ENCODE measurements around the gene CACNB2.
"Not testable (repeated sequence)": the region's sequence is repeated elsewhere in the genome, so short reads cannot be mapped to it uniquely, and the experiment has no call there.

CACNB2 gene

GRCh38 chr10:18556522-18557147 is 416.4 kb downstream of the CACNB2 start:
- no peak for DNase-seq (ENCODE audit: low read depth in 3 of 3, low spot score in 1 of 3)

- DNase-seq (ENCODE audit: low read depth in 3 of 3, low spot score in 1 of 3) = no peak
Measured at GRCh38 chr10:18557960-18558359, 417.7 kb downstream of the CACNB2 start.

- DNase-seq (ENCODE audit: low read depth in 3 of 3, low spot score in 1 of 3) = no peak
Measured at GRCh38 chr10:18561861-18562551, 421.8 kb downstream of the CACNB2 start.

GRCh38 chr10:18563003-18563726 is 422.9 kb downstream of the CACNB2 start:
- no peak for DNase-seq (ENCODE audit: low read depth in 3 of 3, low spot score in 1 of 3)

- DNase-seq (ENCODE audit: low read depth in 3 of 3, low spot score in 1 of 3) = no peak
Measured at GRCh38 chr10:18565006-18565405, 424.8 kb downstream of the CACNB2 start.

- no peak for DNase-seq (ENCODE audit: low read depth in 3 of 3, low spot score in 1 of 3)
Measured at GRCh38 chr10:18566177-18566576, 426.0 kb downstream of the CACNB2 start.

GRCh38 chr10:18567343-18567856 is 427.2 kb downstream of the CACNB2 start:
- DNase-seq (ENCODE audit: low read depth in 3 of 3, low spot score in 1 of 3) = no peak

- DNase-seq (ENCODE audit: low read depth in 3 of 3, low spot score in 1 of 3) = not testable (repeated sequence)
Measured at GRCh38 chr10:18570386-18570785, 430.2 kb downstream of the CACNB2 start.

- DNase-seq (ENCODE audit: low read depth in 3 of 3, low spot score in 1 of 3) = no peak
Measured at GRCh38 chr10:18571076-18571475, 430.9 kb downstream of the CACNB2 start.

- DNase-seq (ENCODE audit: low read depth in 3 of 3, low spot score in 1 of 3) = no peak
Measured at GRCh38 chr10:18571780-18572179, 431.6 kb downstream of the CACNB2 start.

- no peak for DNase-seq (ENCODE audit: low read depth in 3 of 3, low spot score in 1 of 3)
Measured at GRCh38 chr10:18572959-18573561, 432.8 kb downstream of the CACNB2 start.

- DNase-seq (ENCODE audit: low read depth in 3 of 3, low spot score in 1 of 3) = no peak
Measured at GRCh38 chr10:18576586-18576985, 436.4 kb downstream of the CACNB2 start.

GRCh38 chr10:18577823-18578685 is 437.8 kb downstream of the CACNB2 start:
- DNase-seq (ENCODE audit: low read depth in 3 of 3, low spot score in 1 of 3) = no peak

GRCh38 chr10:18582803-18583202 is 442.6 kb downstream of the CACNB2 start:
- DNase-seq (ENCODE audit: low read depth in 3 of 3, low spot score in 1 of 3) = no peak

GRCh38 chr10:18583575-18584270 is 443.5 kb downstream of the CACNB2 start:
- no peak for DNase-seq (ENCODE audit: low read depth in 3 of 3, low spot score in 1 of 3)

GRCh38 chr10:18586637-18587036 is 446.4 kb downstream of the CACNB2 start:
- not testable (repeated sequence) for DNase-seq (ENCODE audit: low read depth in 3 of 3, low spot score in 1 of 3)

GRCh38 chr10:18591141-18591540 is 450.9 kb downstream of the CACNB2 start:
- DNase-seq (ENCODE audit: low read depth in 3 of 3, low spot score in 1 of 3) = not testable (repeated sequence)
